Measurements from ENCODE around the gene HOMEZ. TPM values are rescaled to one million over a fixed set of nuclear protein-coding genes. Genes with fewer than 3 reads are reported as not detected.

The HOMEZ gene
- total and polyA plus RNA-seq, 2 of the 8 experiments (the other 6 are each of a cell fraction or from before 2014, with no cell fraction given), result 9.1 to 15.9 TPM

DNA sequence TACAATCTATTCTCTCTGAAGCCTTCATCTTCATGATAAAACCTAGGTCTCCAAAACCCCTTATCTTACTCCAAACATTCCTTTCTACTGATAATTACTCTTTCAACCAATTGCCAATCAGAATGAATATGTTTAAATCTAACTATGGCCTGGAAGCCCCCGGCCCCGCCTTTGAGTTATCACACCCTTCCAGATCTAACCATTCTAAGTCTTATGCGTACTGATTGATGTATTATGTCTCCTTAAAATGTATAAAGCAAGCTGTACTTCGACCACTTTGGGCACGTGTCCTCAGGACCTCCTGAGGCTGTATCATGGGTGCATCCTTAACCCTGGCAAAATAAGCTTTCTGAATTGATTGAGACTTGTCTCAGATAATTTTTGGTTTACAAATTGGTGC, 49.7 kb upstream of the HOMEZ start (continued):
- TF ChIP-seq, protein P1, sequence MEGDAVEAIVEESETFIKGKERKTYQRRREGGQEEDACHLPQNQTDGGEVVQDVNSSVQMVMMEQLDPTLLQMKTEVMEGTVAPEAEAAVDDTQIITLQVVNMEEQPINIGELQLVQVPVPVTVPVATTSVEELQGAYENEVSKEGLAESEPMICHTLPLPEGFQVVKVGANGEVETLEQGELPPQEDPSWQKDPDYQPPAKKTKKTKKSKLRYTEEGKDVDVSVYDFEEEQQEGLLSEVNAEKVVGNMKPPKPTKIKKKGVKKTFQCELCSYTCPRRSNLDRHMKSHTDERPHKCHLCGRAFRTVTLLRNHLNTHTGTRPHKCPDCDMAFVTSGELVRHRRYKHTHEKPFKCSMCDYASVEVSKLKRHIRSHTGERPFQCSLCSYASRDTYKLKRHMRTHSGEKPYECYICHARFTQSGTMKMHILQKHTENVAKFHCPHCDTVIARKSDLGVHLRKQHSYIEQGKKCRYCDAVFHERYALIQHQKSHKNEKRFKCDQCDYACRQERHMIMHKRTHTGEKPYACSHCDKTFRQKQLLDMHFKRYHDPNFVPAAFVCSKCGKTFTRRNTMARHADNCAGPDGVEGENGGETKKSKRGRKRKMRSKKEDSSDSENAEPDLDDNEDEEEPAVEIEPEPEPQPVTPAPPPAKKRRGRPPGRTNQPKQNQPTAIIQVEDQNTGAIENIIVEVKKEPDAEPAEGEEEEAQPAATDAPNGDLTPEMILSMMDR (IDR thresholded peaks at IDR 0.05; ENCODE audit: control extremely low read depth in 1 of 3, insufficient read depth in 1 of 3, low read depth in 1 of 3, low read length in 3 of 3), result no peak
- no peak for TF ChIP-seq FOSL1 (IDR thresholded peaks at IDR 0.05; ENCODE audit: insufficient read depth, low read depth, low read length)
- TF ChIP-seq RXRA (IDR thresholded peaks at IDR 0.05; ENCODE audit: insufficient read depth, low read depth, low read length), result no peak
- TF ChIP-seq SP4 (IDR thresholded peaks at IDR 0.05; ENCODE audit: low read length), result no peak
- no peak for TF ChIP-seq RBBP5 (IDR thresholded peaks at IDR 0.05; ENCODE audit: borderline replicate concordance, low read depth, low read length)
- TF ChIP-seq KDM1A (IDR thresholded peaks at IDR 0.05; ENCODE audit: borderline replicate concordance, low read length), result no peak

Data from H1 (cell line).